Ovary (tissue), 9 donors: ENCODE data around the gene SLC35G2. TPM values are rescaled to one million over a fixed set of nuclear protein-coding genes. Genes with fewer than 3 reads are reported as not detected.

Experiments
- DNase-seq, 5 donors: peaks; one replicate each; pipeline ENCODE4 v3.0.0-alpha.2; 2019 to 2020
- H3K27ac ChIP-seq, 2 donors: fragments of 200-600 bp; one replicate each; pipeline versions ENCODE4 v1.5.1 to v1.8.0; 2019 to 2022
- H3K27me3 ChIP-seq: fragments of 200-600 bp; one replicate; pipeline ENCODE4 v1.8.0; 2022
- H3K36me3 ChIP-seq: fragments of 200-600 bp; sonication (generic); one replicate; pipeline ENCODE4 v1.5.1; 2019
- H3K4me1 ChIP-seq: one replicate; pipeline ENCODE4 v1.8.1; 2013; ENCODE audit warnings: mild to moderate bottlenecking, moderate library complexity; ENCODE audit not compliant: insufficient read depth
- H3K4me3 ChIP-seq: fragments of 200-600 bp; sonication (generic); one replicate; pipeline ENCODE4 v1.5.1; 2017
- H3K9me3 ChIP-seq, 2 donors: fragments of 200-600 bp in 1 of 2; sonication (generic) in 1 of 2; one replicate each; pipeline versions ENCODE4 v1.5.1 to v1.8.1; 2013 to 2019; ENCODE audit warnings: mild to moderate bottlenecking in 1 of 2, moderate library complexity in 1 of 2
- EP300 ChIP-seq: sonication (generic); formaldehyde crosslinking; IDR thresholded peaks from one replicate; pipeline ENCODE4 v1.6.1; 2017; ENCODE audit warnings: antibody characterized with exemption
- POLR2A ChIP-seq: fragments of 450-650 bp; IDR thresholded peaks from one replicate; pipeline ENCODE4 v1.6.1; 2017; ENCODE audit warnings: antibody characterized with exemption, mild to moderate bottlenecking, moderate library complexity
- WGBS, 3 donors: extraction: QIAGEN DNeasy Blood & Tissue Kit in 1 of 3; methylation state at CpG; one replicate each; pipeline versions ENCODE4 v1.1.5 to v1.1.7; 2013 to 2017; 5-methylcytosine and 5-hydroxymethylcytosine counted together
- intact Hi-C, 4 donors: fragments of 100-400 bp; cut with DNase I; formaldehyde crosslinking; loops; one replicate each; pipeline versions ENCODE4 v1.11.0 to v1.15.1; 2022 to 2023
- polyA plus RNA-seq, 2 donors: library from polyadenylated mRNA; stranded (reverse); fragments of 200-250 nt in 1 of 2; fragments of 350-450 nt in 1 of 2; fragmentation: Illumina TruSeq in 1 of 2; extraction: RNeasy Lipid Tissue Mini Kit (QIAGEN cat#74804) in 1 of 2; gene quantifications; one replicate each; pipeline ENCODE4 v1.2.3, GENCODE V29; 2013 to 2014
- total RNA-seq, 7 donors: library from RNA; depleted of rRNA in 2 of 7; stranded (reverse); fragments of >200 nt in 2 of 7; fragmentation: NEBNext Ultra II Directional in 3 of 7; extraction: Animal tissue kit (Norgen Biotek cat#: 25700) in 3 of 7; gene quantifications; one replicate each; pipeline versions ENCODE4 v1.1.0 to v1.2.4, GENCODE V29; 2016 to 2023
- TF ChIP-seq, protein P1 (sequence below), 3 donors: fragments of 450-650 bp in 2 of 3; fragments of 200-600 bp in 1 of 3; IDR thresholded peaks; one replicate each; pipeline versions ENCODE4 v1.5.1 to v1.8.0; 2016 to 2022; ENCODE audit warnings: antibody characterized with exemption in 3 of 3, mild to moderate bottlenecking in 1 of 3
- donor health status: DM: no; HTN: no; CAD: no; lungs with moderate emphysema.
- donor health status: DM: no; HTN: no; CAD: no.
- donor health status: Bipolar disorder and iron deficiency.
- donor health status: DM: yes; HTN: yes; CAD: no.
- donor health status: DM: no; HTN: no; CAD: no.
- donor health status: DM: yes; HTN: yes; CAD: no.

The SLC35G2 gene
- total and polyA plus RNA-seq, 9 donors: 2.3 to 9.5 (median 4.7) TPM

DNA sequence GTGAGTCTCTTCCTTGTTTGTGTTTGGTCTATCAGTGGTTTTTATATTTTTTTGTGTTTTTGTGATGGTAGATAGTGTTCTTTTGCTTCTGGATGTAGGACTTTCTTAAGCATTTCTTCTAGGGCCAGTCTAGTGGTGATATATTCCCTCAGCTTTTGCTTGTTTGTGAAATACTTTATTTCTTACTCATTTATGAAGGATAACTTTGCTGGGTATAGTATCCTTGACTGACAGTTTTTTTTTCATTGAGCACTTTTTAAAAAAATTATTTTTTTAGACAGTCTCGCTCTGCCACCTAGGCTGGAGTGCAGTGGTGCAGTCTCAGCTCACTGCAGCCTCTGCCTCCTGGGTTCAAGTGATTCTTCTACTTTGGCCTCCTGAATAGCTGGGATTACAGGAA, 85.0 kb downstream of the SLC35G2 start:
- WGBS, 3 donors: 0 to 3% (median 0%) methylated on average over 1 of the region's 1 CpG
- Histone ChIP-seq H3K4me1 (peaks cover 7% of the 10 kb centered on the region), H3K27me3 (no peaks in the 10 kb centered on the region), H3K4me3 (no peak overlapping the region), H3K36me3 (no peaks in the 10 kb centered on the region), H3K9me3 (no peaks in the 10 kb centered on the region), H3K27ac (no peak overlapping the region)
- intact Hi-C loops: no loop called here
- TF ChIP-seq EP300: no peak
- no peak for TF ChIP-seq POLR2A
- TF ChIP-seq, protein P1, sequence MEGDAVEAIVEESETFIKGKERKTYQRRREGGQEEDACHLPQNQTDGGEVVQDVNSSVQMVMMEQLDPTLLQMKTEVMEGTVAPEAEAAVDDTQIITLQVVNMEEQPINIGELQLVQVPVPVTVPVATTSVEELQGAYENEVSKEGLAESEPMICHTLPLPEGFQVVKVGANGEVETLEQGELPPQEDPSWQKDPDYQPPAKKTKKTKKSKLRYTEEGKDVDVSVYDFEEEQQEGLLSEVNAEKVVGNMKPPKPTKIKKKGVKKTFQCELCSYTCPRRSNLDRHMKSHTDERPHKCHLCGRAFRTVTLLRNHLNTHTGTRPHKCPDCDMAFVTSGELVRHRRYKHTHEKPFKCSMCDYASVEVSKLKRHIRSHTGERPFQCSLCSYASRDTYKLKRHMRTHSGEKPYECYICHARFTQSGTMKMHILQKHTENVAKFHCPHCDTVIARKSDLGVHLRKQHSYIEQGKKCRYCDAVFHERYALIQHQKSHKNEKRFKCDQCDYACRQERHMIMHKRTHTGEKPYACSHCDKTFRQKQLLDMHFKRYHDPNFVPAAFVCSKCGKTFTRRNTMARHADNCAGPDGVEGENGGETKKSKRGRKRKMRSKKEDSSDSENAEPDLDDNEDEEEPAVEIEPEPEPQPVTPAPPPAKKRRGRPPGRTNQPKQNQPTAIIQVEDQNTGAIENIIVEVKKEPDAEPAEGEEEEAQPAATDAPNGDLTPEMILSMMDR (IDR thresholded peaks at IDR 0.05): no peak
- DNase-seq: no peak

DNA sequence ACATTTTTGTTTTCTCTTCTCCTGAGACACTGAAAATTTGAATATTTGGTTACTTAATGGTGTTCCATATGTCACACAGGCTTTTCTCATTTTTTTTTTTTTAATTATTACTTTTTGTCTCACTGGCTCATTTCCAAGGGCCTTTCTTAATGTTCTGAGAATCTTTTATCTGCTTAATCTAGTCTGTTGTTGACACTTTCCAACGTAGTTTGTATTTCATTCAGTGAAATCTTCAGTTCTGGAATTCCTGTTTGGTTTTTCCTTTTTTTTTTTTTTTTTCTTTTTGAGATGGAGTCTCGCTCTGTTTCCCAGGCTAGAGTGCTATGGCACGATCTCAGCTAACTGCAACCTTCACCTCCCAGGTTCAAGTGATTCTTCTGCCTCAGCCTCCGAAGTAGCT, 85.8 kb downstream of the SLC35G2 start:
- Histone ChIP-seq H3K4me1 (peaks cover 7% of the 10 kb centered on the region), H3K9me3 (no peaks in the 10 kb centered on the region), H3K27me3 (no peaks in the 10 kb centered on the region), H3K27ac (no peak overlapping the region), H3K4me3 (no peak overlapping the region), H3K36me3 (no peaks in the 10 kb centered on the region)
- TF ChIP-seq POLR2A (no peak), EP300 (no peak)
- TF ChIP-seq, protein P1 (IDR thresholded peaks at IDR 0.05): no peak
- intact Hi-C loops: no loop called here
- DNase-seq: no peak
- 72 to 74% (median 73%) methylated on average over 4 of the region's 4 CpGs for WGBS, 3 donors

Other genes with a start within 250 kb of the SLC35G2 start
- gene STAG1, start 66.7 kb upstream of the SLC35G2 start, total RNA-seq: 10 to 100 TPM; 39.1 to 66.3 (median 57.5) TPM
- gene STAG1, start 66.7 kb upstream of the SLC35G2 start, polyA plus RNA-seq: 10 to 100 TPM; 18.7 to 19.4 TPM
- gene NCK1, start 43.1 kb downstream of the SLC35G2 start, total RNA-seq: 10 to 100 TPM; 35.8 to 49.4 (median 36.2) TPM
- gene NCK1, start 43.1 kb downstream of the SLC35G2 start, polyA plus RNA-seq: 10 to 100 TPM; 27.6 TPM
- gene IL20RB, start 138.9 kb downstream of the SLC35G2 start, total RNA-seq: 1 to 10 TPM in 3 of 7 donors, under 1 TPM in 4; 0.35 to 1.7 (median 0.60) TPM
- under 1 TPM; 0.39 to 0.82 TPM for gene IL20RB, start 138.9 kb downstream of the SLC35G2 start, polyA plus RNA-seq